DMS53 treated with DMSO at 0.1 percent for 48 hours (cell line): ENCODE measurements around the gene FAM151A.

Experiments used
- DNase-seq: peaks from one replicate; lab custom pipeline; 2025; ENCODE audit not compliant: unreplicated experiment; lab: John Stamatoyannopoulos, UW

The FAM151A gene

GRCh38 chr1:54581621-54582035, 41.7 kb downstream of the FAM151A start:
- DNase-seq: no peak

GRCh38 chr1:54580856-54581550, 42.3 kb downstream of the FAM151A start:
- DNase-seq: no peak

DNA sequence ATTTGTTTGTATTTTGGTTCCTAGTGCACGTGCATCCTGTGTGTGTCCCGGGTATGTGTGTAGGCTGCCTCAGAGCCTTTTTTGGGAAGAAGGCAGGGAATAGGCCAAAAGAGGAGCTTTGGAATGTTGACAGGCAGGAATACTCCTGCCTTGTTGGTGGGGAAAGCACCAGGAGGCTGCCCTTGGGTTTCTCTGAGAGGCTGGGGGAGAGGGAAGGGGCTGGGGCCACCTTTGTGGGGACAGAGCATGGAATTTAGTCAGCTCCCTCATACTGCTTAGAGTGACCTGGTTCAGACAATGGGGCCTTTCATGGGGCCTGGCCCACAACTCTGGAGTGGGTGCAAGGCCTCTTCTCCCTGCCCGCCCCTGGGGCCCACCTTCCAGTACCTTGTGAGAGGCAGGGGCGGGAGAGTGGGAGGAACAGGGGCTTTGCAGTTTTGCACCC, 44.0 kb downstream of the FAM151A start:
- no peak for DNase-seq

GRCh38 chr1:54577612-54578011, 45.7 kb downstream of the FAM151A start:
- no peak for DNase-seq

DNA sequence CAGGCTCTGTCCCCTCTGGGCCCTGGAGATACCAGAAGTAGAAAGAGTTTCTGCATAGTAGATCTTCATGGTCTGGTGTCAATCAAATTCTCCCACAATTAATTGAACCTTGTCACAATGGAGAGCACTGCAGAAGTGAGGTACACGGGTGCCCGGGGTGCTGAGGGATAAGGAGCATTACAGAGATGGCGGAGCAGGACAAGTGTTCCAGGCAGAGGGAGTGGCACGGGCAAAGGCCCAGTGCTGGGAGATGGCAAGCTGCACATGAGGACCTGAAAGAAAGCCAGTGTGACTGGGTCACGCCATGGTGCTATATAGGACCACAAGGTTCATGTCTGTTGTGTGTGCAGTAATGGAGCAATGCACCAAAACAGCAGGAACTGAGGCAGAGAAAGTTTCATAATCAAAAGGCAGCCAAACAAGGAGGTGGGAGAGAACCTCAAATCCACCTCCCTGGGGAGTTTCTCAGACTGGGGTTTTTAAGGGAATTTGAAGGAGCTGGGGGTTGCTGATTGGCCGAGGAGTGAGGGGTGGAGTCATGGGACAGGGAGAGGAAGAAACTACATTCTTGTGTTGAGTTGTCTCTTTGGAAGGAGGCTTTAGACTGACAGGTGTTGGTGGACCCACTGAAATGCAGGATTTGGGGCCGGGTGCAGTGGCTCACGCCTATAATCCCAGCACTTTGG, 47.6 kb downstream of the FAM151A start:
- DNase-seq: no peak

DNA sequence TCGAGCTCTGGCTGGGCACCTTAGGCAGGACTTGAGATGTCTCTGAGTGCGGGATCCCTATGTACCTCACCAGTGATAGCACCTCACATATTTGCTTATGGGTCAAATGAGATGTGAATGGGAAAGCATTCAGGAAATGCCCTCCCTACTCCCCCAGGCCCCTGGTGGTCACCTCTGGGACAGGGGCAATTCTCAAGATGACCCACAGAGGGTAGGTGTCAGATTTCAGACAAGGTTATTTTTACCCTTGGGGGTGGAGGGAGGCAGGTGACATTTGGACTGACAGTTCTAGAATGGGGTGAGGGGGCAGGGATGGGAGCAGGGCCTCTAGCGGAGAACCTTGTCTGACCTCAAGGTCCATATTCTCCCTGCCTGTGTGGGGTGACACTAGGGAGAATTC, 48.2 kb downstream of the FAM151A start:
- DNase-seq: no peak

DNA sequence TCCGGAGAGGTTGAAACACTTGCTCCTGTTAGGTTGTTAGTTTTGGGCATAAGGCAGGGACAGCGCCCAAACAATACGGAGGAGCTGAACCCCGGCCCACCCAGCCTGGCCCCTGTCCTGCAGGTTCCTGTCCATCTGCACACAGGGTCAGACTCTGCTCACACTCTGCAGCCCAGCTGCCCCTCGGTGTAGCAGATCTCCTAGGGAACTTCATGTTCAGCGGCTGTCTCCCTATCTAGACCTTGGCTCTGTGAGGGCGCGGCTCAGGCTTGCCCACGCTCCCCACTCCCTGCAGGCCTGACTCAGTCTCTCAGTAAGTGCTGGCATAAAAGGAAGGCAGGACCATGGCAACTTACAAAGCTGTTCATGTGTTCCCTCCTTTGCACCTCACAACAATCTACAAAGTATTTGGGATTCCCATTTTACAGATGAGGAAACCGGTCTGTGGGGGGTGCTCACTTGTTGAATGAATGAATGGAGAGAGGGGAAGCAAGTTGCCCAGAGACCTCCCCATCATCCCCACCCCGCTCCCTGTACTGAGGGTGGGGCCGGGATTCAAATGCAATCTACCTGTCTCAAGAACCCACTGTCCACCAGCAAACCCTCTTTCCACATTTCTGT, 49.1 kb downstream of the FAM151A start:
- no peak for DNase-seq

DNA sequence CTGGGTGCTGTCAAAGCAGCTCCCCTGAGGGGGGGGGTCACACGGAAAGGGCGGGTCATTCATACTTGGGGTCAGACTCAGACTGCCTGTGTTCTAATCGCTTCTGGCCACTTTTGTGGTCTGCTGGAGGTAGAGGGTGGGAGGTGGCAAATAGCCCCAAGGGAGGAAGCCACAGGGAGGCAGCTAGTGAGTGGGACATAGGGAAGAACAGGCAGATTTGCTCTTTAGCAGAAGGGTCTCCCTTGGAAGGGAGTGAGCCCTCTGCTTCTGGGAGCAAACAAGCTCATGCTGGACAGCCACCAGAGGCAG, 50.8 kb downstream of the FAM151A start:
- DNase-seq: no peak

- no peak for DNase-seq
Observed at GRCh38 chr1:54571803-54572541, 51.4 kb downstream of the FAM151A start.

- DNase-seq: no peak
Observed at GRCh38 chr1:54571326-54571725, 52.0 kb downstream of the FAM151A start.

DNA sequence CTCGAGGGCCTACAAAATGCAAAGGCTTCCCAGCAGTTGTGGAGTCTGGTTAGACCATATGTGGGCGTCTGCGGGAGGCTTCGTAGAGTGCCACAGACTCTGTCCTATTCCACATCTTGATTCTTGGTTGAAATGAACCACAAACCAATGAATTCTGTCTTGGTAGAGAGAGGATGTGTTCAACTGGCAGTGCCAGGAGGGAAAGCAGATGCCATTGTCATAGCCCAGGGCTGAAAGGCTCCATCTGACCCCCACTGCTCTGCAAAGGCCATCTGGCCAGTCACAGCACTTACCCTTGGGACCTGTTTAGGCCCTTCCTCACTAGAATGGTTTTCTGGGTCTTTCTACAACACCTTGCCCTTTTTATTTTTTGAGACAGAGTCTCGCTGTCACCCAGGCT, 53.2 kb downstream of the FAM151A start:
- no peak for DNase-seq

GRCh38 chr1:54569339-54569738, 54.0 kb downstream of the FAM151A start:
- no peak for DNase-seq

DNA sequence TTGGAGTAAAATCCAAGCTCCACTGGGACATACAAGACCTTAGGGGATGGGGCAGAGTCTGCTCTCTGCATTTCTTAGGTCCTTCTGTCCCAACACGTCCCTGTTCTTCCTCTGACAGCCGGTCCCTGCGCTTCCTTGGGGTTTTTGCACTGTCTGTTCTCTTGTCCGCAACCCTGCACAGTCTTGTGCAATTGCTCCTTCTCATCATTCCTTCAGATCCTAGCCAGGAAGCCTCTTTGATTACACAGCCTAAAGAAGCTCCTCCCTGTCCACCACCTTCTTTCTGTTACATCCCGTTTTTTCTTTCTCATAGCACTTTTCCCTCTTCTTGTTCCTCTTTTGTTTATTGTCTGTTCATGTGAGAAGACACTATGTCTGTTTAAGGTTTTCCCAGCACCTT, 55.4 kb downstream of the FAM151A start:
- no peak for DNase-seq

- no peak for DNase-seq
Observed at GRCh38 chr1:54566438-54567141, 56.7 kb downstream of the FAM151A start.

DNA sequence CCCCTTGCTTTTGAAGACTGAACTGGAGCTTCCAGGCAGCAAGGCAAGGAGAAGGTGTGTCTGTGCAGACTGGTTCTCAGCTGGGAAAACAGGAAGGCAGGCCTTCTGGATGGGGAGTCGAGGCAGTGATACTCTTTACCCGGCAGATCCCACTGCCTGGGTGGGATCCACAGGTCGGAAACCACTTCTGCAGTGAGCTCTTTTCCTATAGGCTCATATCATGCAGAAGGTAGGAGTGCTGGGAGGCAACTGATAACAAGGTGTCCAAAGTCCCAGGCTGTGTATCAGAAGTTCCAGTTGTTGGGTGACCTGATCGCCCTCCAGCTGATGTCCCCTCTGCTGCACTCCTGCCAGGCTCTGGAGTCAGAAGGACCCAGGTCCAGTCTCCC, 58.2 kb downstream of the FAM151A start:
- DNase-seq: no peak

- peak; percentile 85 for DNase-seq
Observed at GRCh38 chr1:54564312-54565112, 58.8 kb downstream of the FAM151A start.

- DNase-seq: no peak
Observed at GRCh38 chr1:54559771-54560231, 63.5 kb downstream of the FAM151A start.
